Adipocyte (in vitro differentiated cells): ENCODE data around the gene GSTA2.
A peak's percentile ranks its signal among the peaks of the same experiment; 100 is the strongest.

Experiments
- DNase-seq: peaks from one replicate; pipeline ENCODE4 v3.0.0-alpha.2; 2015; ENCODE audit warnings: low read depth
- H3K27me3 ChIP-seq: replicated peaks from 2 replicates; pipeline ENCODE4 v1.7.0; 2013; ENCODE audit warnings: mild to moderate bottlenecking, low read length, moderate library complexity; ENCODE audit not compliant: control insufficient read depth, insufficient read depth
- H3K36me3 ChIP-seq: 2 replicates; pipeline ENCODE4 v1.7.0; 2013; ENCODE audit warnings: low read length, mild to moderate bottlenecking, moderate library complexity; ENCODE audit not compliant: control insufficient read depth, insufficient read depth, severe bottlenecking
- H3K4me1 ChIP-seq: 2 replicates; pipeline ENCODE4 v1.7.0; 2013; ENCODE audit warnings: mild to moderate bottlenecking, low read length, moderate library complexity; ENCODE audit not compliant: control insufficient read depth, insufficient read depth
- H3K4me3 ChIP-seq: 2 replicates; pipeline ENCODE4 v1.7.0; 2013; ENCODE audit warnings: mild to moderate bottlenecking, low read length, moderate library complexity
- H3K9ac ChIP-seq: 2 replicates; pipeline ENCODE4 v1.7.0; 2013; ENCODE audit warnings: mild to moderate bottlenecking, low read length, moderate library complexity
- H3K9me3 ChIP-seq: 2 replicates; pipeline ENCODE4 v1.7.0; 2013; ENCODE audit warnings: mild to moderate bottlenecking, low read length, moderate library complexity; ENCODE audit not compliant: control insufficient read depth

The GSTA2 gene

GRCh38 chr6:52735071-52735470 lies 28.2 kb downstream of the GSTA2 start:
- no peak for DNase-seq
- Histone ChIP-seq H3K4me1 (no peaks in the 10 kb centered on the region), H3K4me3 (no peak overlapping the region), H3K36me3 (no peaks in the 10 kb centered on the region), H3K27me3 (peaks cover 4% of the 10 kb centered on the region), H3K9ac (no peak overlapping the region), H3K9me3 (peaks cover 5% of the 10 kb centered on the region)

DNA sequence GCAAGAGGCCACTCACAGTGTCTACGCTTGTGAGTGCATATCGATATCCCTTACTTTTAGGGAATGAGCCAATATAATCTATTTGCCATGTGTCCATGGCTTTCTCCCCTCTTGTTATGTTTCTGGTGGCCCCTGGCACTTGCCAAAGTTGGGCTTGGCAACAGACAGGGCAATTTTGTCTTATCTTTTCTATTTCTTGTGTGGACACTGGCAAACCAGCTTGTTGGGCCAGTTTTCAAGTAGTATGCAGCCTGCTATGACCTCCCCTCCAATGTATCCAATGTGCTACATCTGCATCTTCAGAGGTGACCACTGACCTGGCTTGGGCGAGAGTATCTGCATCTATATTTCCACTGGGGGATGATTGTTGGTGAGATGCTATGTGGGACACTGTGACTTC lies 29.2 kb downstream of the GSTA2 start:
- no peaks in the 10 kb centered on the region for H3K4me1 ChIP-seq
- no peak for DNase-seq
- no peaks in the 10 kb centered on the region for H3K36me3 ChIP-seq
- peaks cover 4% of the 10 kb centered on the region for H3K27me3 ChIP-seq
- H3K9me3 ChIP-seq: no peaks in the 10 kb centered on the region
- H3K9ac ChIP-seq: no peak overlapping the region
- H3K4me3 ChIP-seq: no peak overlapping the region

- H3K9ac ChIP-seq: no peak overlapping the region
- H3K36me3 ChIP-seq: no peaks in the 10 kb centered on the region
- H3K4me3 ChIP-seq: no peak overlapping the region
- DNase-seq: no peak
- H3K4me1 ChIP-seq: no peaks in the 10 kb centered on the region
- H3K9me3 ChIP-seq: no peaks in the 10 kb centered on the region
- H3K27me3 ChIP-seq: peaks cover 4% of the 10 kb centered on the region
Measured at GRCh38 chr6:52733172-52733571, 30.1 kb downstream of the GSTA2 start.

DNA sequence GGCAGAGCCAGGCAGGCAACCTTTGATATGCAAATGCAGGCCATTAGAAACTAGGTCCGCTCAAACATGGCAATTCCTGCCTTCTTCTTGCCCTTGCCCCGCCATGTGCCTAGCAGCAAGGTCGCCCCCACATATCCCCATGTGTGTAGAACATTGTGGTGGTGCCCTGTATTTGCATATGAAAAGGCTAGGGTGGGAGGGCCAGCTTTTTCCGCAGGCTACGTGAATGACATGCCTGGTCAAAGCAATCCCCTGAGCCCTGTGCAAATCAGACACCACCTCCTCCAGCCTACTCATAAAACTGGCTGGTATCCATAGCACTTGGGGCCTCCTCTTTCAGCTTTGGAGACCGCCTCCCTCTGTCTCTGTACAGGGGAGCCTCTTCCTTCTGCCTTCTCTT lies 31.6 kb downstream of the GSTA2 start:
- no peaks in the 10 kb centered on the region for H3K36me3 ChIP-seq
- H3K9me3 ChIP-seq: no peaks in the 10 kb centered on the region
- H3K9ac ChIP-seq: no peak overlapping the region
- DNase-seq: no peak
- H3K4me1 ChIP-seq: no peaks in the 10 kb centered on the region
- no peak overlapping the region for H3K4me3 ChIP-seq
- no peaks in the 10 kb centered on the region for H3K27me3 ChIP-seq

GRCh38 chr6:52729576-52729975 lies 33.7 kb downstream of the GSTA2 start:
- H3K9ac ChIP-seq: no peak overlapping the region
- peaks cover 17% of the 10 kb centered on the region for H3K4me1 ChIP-seq
- H3K4me3 ChIP-seq: no peak overlapping the region
- H3K27me3 ChIP-seq: no peaks in the 10 kb centered on the region
- no peaks in the 10 kb centered on the region for H3K36me3 ChIP-seq
- DNase-seq: no peak
- H3K9me3 ChIP-seq: no peaks in the 10 kb centered on the region

GRCh38 chr6:52728394-52728793 lies 34.9 kb downstream of the GSTA2 start:
- Histone ChIP-seq H3K9me3 (no peaks in the 10 kb centered on the region), H3K36me3 (no peaks in the 10 kb centered on the region), H3K4me3 (no peak overlapping the region), H3K4me1 (peaks cover 28% of the 10 kb centered on the region), H3K9ac (no peak overlapping the region), H3K27me3 (no peaks in the 10 kb centered on the region)
- DNase-seq: no peak

DNA sequence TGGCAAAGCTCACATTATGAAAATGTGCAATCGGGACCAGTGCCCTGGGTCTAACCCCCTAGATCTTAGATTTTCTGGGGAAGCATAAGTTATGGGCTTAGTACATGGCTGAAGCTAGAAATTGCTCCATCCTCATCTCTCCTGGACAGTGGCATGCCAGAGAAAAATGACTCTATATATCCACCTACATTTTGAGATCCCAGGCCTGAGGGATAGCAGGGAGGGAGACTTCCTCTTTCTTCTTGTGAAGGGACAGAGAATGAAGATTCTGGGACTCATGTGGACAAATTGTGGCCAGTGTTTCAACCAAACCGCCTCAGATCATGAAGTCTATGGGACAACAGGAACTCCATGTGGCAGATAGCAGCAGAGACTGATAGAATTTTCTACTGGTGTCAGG lies 35.4 kb downstream of the GSTA2 start:
- Histone ChIP-seq H3K36me3 (no peaks in the 10 kb centered on the region), H3K4me3 (no peak overlapping the region), H3K4me1 (peaks cover 29% of the 10 kb centered on the region), H3K9me3 (no peaks in the 10 kb centered on the region), H3K27me3 (no peaks in the 10 kb centered on the region), H3K9ac (no peak overlapping the region)
- no peak for DNase-seq

GRCh38 chr6:52726741-52727535 lies 36.3 kb downstream of the GSTA2 start:
- H3K9me3 ChIP-seq: no peaks in the 10 kb centered on the region
- H3K27me3 ChIP-seq: no peaks in the 10 kb centered on the region
- DNase-seq: no peak
- H3K4me1 ChIP-seq: peaks cover 29% of the 10 kb centered on the region
- H3K36me3 ChIP-seq: no peaks in the 10 kb centered on the region
- H3K9ac ChIP-seq: no peak overlapping the region
- no peak overlapping the region for H3K4me3 ChIP-seq

DNA sequence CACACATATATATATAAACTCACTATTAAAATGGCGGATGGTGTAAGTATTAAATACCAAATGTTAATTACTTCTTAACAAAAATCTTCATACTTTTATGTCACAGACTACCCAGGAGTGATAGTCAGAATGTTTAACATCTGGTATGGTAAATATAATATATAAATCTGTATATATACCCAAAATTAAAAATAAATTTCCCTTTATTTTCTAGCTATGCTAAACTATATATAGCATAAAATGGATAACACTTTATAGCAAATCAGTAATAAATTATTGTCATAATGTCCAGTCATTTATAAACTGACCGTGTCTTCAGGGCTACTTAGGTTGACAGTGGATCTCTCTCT lies 37.1 kb downstream of the GSTA2 start:
- no peaks in the 10 kb centered on the region for H3K36me3 ChIP-seq
- no peaks in the 10 kb centered on the region for H3K27me3 ChIP-seq
- no peak overlapping the region for H3K4me3 ChIP-seq
- no peak for DNase-seq
- no peaks in the 10 kb centered on the region for H3K9me3 ChIP-seq
- no peak overlapping the region for H3K9ac ChIP-seq
- H3K4me1 ChIP-seq: peaks cover 29% of the 10 kb centered on the region

DNA sequence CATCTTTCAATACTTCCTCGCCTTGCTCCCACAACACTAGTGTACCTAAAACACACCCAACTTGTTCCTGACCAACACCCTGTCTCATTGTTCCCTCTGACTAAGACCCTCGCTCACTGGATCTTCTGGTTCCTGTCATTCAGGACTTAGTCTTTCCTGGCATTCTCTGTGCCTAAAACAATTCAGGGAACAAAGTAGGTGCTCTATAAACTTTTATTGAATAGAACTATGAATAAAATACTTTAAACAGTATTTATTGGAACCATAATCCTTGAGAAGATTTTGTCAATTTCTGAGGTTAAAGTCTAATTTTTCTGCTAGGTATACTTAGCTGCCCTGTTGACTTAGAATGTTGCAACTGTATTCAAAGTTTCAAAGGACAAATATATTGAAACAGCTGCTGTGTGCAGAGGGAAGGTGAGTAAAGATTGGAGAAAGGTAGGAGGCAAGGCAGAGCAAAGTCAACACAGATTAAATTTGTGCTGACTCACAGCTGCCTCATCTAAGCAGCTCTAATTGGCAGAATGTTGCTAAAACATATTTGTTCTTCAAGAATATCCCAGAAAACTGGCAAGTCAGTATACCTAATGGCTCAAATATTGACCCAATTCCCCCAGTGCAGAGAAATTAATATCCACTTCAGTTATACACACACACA lies 37.6 kb downstream of the GSTA2 start:
- Histone ChIP-seq H3K36me3 (no peaks in the 10 kb centered on the region), H3K9me3 (no peaks in the 10 kb centered on the region), H3K4me1 (peaks cover 29% of the 10 kb centered on the region), H3K9ac (peak overlapping the region; percentile 13), H3K27me3 (no peaks in the 10 kb centered on the region), H3K4me3 (no peak overlapping the region)
- DNase-seq: peak; percentile 48

DNA sequence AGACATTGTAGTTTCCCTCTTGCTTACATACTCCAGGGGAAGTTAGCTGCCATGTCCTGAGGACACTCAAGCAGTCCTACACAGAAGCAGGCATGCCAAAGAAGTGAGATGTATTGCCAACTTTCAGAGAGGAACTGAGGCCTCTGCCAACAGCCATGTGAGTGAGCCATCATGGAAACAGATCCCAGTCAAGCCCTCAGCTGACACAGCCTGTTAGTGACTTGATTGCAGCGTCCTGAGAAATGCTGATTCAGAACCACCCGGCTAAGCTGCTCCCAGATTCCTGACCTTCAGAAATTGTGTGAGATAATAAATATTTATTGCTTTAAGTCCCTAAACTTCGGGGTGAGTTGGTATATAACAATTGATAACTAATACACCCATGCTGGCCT lies 38.1 kb downstream of the GSTA2 start:
- Histone ChIP-seq H3K4me3 (peak overlapping the region; percentile 19), H3K36me3 (no peaks in the 10 kb centered on the region), H3K9me3 (no peaks in the 10 kb centered on the region), H3K9ac (peak overlapping the region; percentile 46), H3K27me3 (no peaks in the 10 kb centered on the region), H3K4me1 (peaks cover 29% of the 10 kb centered on the region)
- peak; percentile 11 for DNase-seq
